ENCODE data around the gene PRAMEF20. TPM values are rescaled to one million over a fixed set of nuclear protein-coding genes. Genes with fewer than 3 reads are reported as not detected.

PRAMEF20 gene
- polyA plus RNA-seq, 1 of the 3 experiments (the other 2 are of a cell fraction): not detected

GRCh38 chr1:13461977-13462376 is 51.7 kb downstream of the PRAMEF20 start:
- Histone ChIP-seq H3K9me2 (no peaks in the 10 kb centered on the region), H3K36me3 (replicated peaks in 1 of 2; ENCODE audit: control insufficient read depth in 1 of 2, insufficient read depth in 2 of 2, low read length in 1 of 2) (no peaks in the 10 kb centered on the region), H3K27ac (ENCODE audit: low read depth in 2 of 2, low read length in 1 of 2) (no peak overlapping the region), H3K9me3 (no peaks in the 10 kb centered on the region), H3K4me2 (no peak overlapping the region), H3K9ac (no peak overlapping the region), H2AFZ (ENCODE audit: low read depth) (no peak overlapping the region), H4K20me1 (ENCODE audit: insufficient read depth) (no peaks in the 10 kb centered on the region), H3K27me3 (ENCODE audit: insufficient read depth) (no peaks in the 10 kb centered on the region; the same call in 1 of the 2 replicates), H3F3A (replicated peaks; ENCODE audit: insufficient read depth) (no peaks in the 10 kb centered on the region), H3K79me2 (ENCODE audit: insufficient read depth) (no peaks in the 10 kb centered on the region), H3K4me3 (ENCODE audit: low read depth in 2 of 2, low read length in 1 of 2) (no peak overlapping the region), H3K4me1 (ENCODE audit: control insufficient read depth in 1 of 2, insufficient read depth in 2 of 2, low read depth in 1 of 2, low read length in 1 of 2) (no peaks in the 10 kb centered on the region)
- POLR2A ChIA-PET: no interaction called here
- 0% methylated on average over 2 of the region's 2 CpGs for WGBS (ENCODE audit: low lambda C conversion rate)
- CTCF ChIA-PET: no interaction called here
- DNase-seq: no peak
- TF ChIP-seq TCF12 (IDR thresholded peaks at IDR 0.05) (no peak), CHD2 (IDR thresholded peaks at IDR 0.05; ENCODE audit: low read length, partially characterized antibody) (no peak), ELF1 (IDR thresholded peaks at IDR 0.05) (no peak), NRF1 (IDR thresholded peaks at IDR 0.05; ENCODE audit: low read depth, low read length) (no peak), NFIC (IDR thresholded peaks at IDR 0.05; ENCODE audit: borderline replicate concordance) (no peak)

DNA sequence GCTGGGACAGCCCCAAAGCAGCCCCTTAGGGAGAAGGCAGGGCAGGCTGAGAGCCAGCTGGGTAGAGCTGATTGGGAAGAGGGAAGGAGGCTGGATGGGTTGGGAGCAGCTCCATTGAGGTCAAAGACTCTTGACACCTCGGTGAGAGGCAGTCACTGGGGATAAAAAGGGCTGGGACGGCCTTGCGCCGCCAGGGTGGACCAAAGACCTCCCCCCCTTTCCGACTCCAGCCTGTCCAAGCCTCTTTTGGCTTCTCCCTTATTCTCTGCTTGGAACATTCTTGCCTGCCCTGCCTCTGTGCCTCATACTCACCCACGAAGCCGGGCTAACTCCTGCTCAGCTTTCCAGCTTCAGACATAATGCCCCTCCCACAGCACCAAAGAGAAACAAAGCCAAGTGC is 52.4 kb downstream of the PRAMEF20 start:
- TF ChIP-seq SIN3A (IDR thresholded peaks at IDR 0.05; ENCODE audit: borderline replicate concordance, low read depth, low read length) (no peak), USF1 (IDR thresholded peaks at IDR 0.05; ENCODE audit: borderline replicate concordance, low read depth) (no peak), RXRA (IDR thresholded peaks at IDR 0.05; ENCODE audit: borderline replicate concordance, low read depth) (no peak), GABPA (IDR thresholded peaks at IDR 0.05; ENCODE audit: low read depth) (no peak), CHD2 (IDR thresholded peaks at IDR 0.05; ENCODE audit: low read length, partially characterized antibody) (no peak), POLR2AphosphoS5 (IDR thresholded peaks at IDR 0.05; ENCODE audit: low read depth, low read length) (no peak), EP300 (IDR thresholded peaks at IDR 0.05; ENCODE audit: borderline replicate concordance in 1 of 2, low read depth in 1 of 2, low read length in 1 of 2) (no peak), MXI1 (IDR thresholded peaks at IDR 0.05; ENCODE audit: low read depth, low read length) (no peak), SMC3 (IDR thresholded peaks at IDR 0.05; ENCODE audit: low read depth, low read length) (no peak), GATA2 (CRISPR knock-in tag; IDR thresholded peaks at IDR 0.05) (no peak), IRF3 (IDR thresholded peaks at IDR 0.05; ENCODE audit: low read depth, low read length) (no peak), ZBTB33 (IDR thresholded peaks at IDR 0.05; ENCODE audit: borderline replicate concordance, low read depth) (no peak), TEAD4 (IDR thresholded peaks at IDR 0.05; ENCODE audit: borderline replicate concordance, insufficient read depth) (no peak), FOXJ3 (CRISPR knock-in tag; IDR thresholded peaks at IDR 0.05) (no peak)
- TF ChIP-seq, protein P1, sequence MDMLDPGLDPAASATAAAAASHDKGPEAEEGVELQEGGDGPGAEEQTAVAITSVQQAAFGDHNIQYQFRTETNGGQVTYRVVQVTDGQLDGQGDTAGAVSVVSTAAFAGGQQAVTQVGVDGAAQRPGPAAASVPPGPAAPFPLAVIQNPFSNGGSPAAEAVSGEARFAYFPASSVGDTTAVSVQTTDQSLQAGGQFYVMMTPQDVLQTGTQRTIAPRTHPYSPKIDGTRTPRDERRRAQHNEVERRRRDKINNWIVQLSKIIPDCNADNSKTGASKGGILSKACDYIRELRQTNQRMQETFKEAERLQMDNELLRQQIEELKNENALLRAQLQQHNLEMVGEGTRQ (IDR thresholded peaks at IDR 0.05; ENCODE audit: borderline replicate concordance, low read depth, low read length): no peak
- TF ChIP-seq, protein P2, sequence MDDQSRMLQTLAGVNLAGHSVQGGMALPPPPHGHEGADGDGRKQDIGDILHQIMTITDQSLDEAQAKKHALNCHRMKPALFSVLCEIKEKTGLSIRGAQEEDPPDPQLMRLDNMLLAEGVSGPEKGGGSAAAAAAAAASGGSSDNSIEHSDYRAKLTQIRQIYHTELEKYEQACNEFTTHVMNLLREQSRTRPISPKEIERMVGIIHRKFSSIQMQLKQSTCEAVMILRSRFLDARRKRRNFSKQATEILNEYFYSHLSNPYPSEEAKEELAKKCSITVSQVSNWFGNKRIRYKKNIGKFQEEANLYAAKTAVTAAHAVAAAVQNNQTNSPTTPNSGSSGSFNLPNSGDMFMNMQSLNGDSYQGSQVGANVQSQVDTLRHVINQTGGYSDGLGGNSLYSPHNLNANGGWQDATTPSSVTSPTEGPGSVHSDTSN (IDR thresholded peaks at IDR 0.05): no peak
- Histone ChIP-seq H3K4me2 (no peak overlapping the region), H3K4me3 (ENCODE audit: low read depth in 2 of 2, low read length in 1 of 2) (no peak overlapping the region), H2AFZ (ENCODE audit: low read depth) (no peak overlapping the region), H3K9me3 (no peaks in the 10 kb centered on the region), H4K20me1 (ENCODE audit: insufficient read depth) (no peaks in the 10 kb centered on the region), H3K4me1 (ENCODE audit: control insufficient read depth in 1 of 2, insufficient read depth in 2 of 2, low read depth in 1 of 2, low read length in 1 of 2) (no peaks in the 10 kb centered on the region), H3F3A (replicated peaks; ENCODE audit: insufficient read depth) (no peaks in the 10 kb centered on the region), H3K9ac (no peak overlapping the region), H3K27me3 (ENCODE audit: insufficient read depth) (no peaks in the 10 kb centered on the region; the same call in 1 of the 2 replicates), H3K36me3 (replicated peaks in 1 of 2; ENCODE audit: control insufficient read depth in 1 of 2, insufficient read depth in 2 of 2, low read length in 1 of 2) (no peaks in the 10 kb centered on the region), H3K9me2 (no peaks in the 10 kb centered on the region), H3K27ac (ENCODE audit: low read depth in 2 of 2, low read length in 1 of 2) (no peak overlapping the region), H3K79me2 (ENCODE audit: insufficient read depth) (no peaks in the 10 kb centered on the region)
- WGBS (ENCODE audit: low lambda C conversion rate): 0% methylated on average over 4 of the region's 7 CpGs
- no peak for DNase-seq
- ChIA-PET CTCF (no interaction called here), POLR2A (no interaction called here)

All from SK-N-SH (cell line).